Liver (tissue), 9 donors: ENCODE results near the gene MYBPC1. TPM values are rescaled to one million over a fixed set of nuclear protein-coding genes. Genes with fewer than 3 reads are reported as not detected.

Experiments
- DNase-seq: peaks from one replicate; pipeline ENCODE4 v3.0.0-alpha.2; 2017; ENCODE audit warnings: low spot score
- H3K27ac ChIP-seq, 2 donors: one replicate each; pipeline ENCODE4 v1.7.0; 2013; ENCODE audit warnings: inconsistent platforms in 2 of 2, low read length in 2 of 2, control low read depth in 1 of 2, low read depth in 1 of 2, mild to moderate bottlenecking in 1 of 2
- H3K27me3 ChIP-seq, 4 donors: one replicate each; pipeline versions ENCODE4 v1.6.1 to v1.7.0; 2013; ENCODE audit warnings: low read length in 3 of 4, inconsistent platforms in 1 of 4, mild to moderate bottlenecking in 1 of 4, moderate library complexity in 1 of 4; ENCODE audit not compliant: control insufficient read depth in 4 of 4, insufficient read depth in 4 of 4
- H3K36me3 ChIP-seq, 4 donors: one replicate each; pipeline versions ENCODE4 v1.6.1 to v1.7.0; 2013; ENCODE audit warnings: low read length in 3 of 4, mild to moderate bottlenecking in 3 of 4, low read depth in 1 of 4, moderate library complexity in 1 of 4; ENCODE audit not compliant: control insufficient read depth in 4 of 4, insufficient read depth in 3 of 4
- H3K4me1 ChIP-seq, 4 donors: one replicate each; pipeline versions ENCODE4 v1.6.1 to v1.7.0; 2013; ENCODE audit warnings: low read length in 3 of 4, mild to moderate bottlenecking in 3 of 4, moderate library complexity in 1 of 4; ENCODE audit not compliant: control insufficient read depth in 4 of 4, insufficient read depth in 4 of 4
- H3K4me3 ChIP-seq, 3 donors: one replicate each; pipeline versions ENCODE4 v1.6.1 to v1.7.0; 2013; ENCODE audit warnings: low read length in 3 of 3, control low read depth in 1 of 3, low read depth in 1 of 3, mild to moderate bottlenecking in 1 of 3
- H3K9ac ChIP-seq, 2 donors: one replicate each; pipeline ENCODE4 v1.7.0; 2013; ENCODE audit warnings: low read length in 2 of 2, mild to moderate bottlenecking in 2 of 2, moderate library complexity in 2 of 2, control low read depth in 1 of 2, low read depth in 1 of 2
- H3K9me3 ChIP-seq, 4 donors: one replicate each; pipeline versions ENCODE4 v1.6.1 to v1.7.0; 2013; ENCODE audit warnings: low read length in 3 of 4; ENCODE audit not compliant: control insufficient read depth in 4 of 4
- ATF3 ChIP-seq: IDR thresholded peaks from 2 replicates; pipeline ENCODE4 v1.6.1; 2016; ENCODE audit warnings: antibody characterized with exemption
- CTCF ChIP-seq: fragments of 150-350 bp; IDR thresholded peaks from 2 replicates; pipeline ENCODE4 v1.5.1; 2017; ENCODE audit warnings: improper control_type of control experiment, low read depth, low read length; ENCODE audit not compliant: missing input control
- FOXA2 ChIP-seq: IDR thresholded peaks from 2 replicates; pipeline ENCODE4 v1.6.1; 2016; ENCODE audit warnings: antibody characterized with exemption
- HNF4A ChIP-seq, 2 donors: conservative IDR thresholded peaks; 2 replicates each; pipeline ENCODE4 v1.6.1; 2016; ENCODE audit warnings: antibody characterized with exemption in 2 of 2, mild to moderate bottlenecking in 2 of 2
- JUND ChIP-seq, 2 donors: IDR thresholded peaks; 2 replicates each; pipeline ENCODE4 v1.6.1; 2016; ENCODE audit warnings: antibody characterized with exemption in 2 of 2
- MAX ChIP-seq: IDR thresholded peaks from 2 replicates; pipeline ENCODE4 v1.6.1; 2016; ENCODE audit warnings: antibody characterized with exemption
- NR2F2 ChIP-seq: IDR thresholded peaks from 2 replicates; pipeline ENCODE4 v1.6.1; 2016; ENCODE audit warnings: antibody characterized with exemption
- RAD21 ChIP-seq, 2 donors: IDR thresholded peaks; 2 replicates each; pipeline ENCODE4 v1.6.1; 2016; ENCODE audit warnings: antibody characterized with exemption in 2 of 2, mild to moderate bottlenecking in 2 of 2
- REST ChIP-seq: IDR thresholded peaks from 2 replicates; pipeline ENCODE4 v1.6.1; 2016; ENCODE audit warnings: antibody characterized with exemption, mild to moderate bottlenecking
- RXRA ChIP-seq, 2 donors: IDR thresholded peaks; 2 replicates each; pipeline ENCODE4 v1.6.1; 2017 to 2018; ENCODE audit warnings: antibody characterized with exemption in 2 of 2, mild to moderate bottlenecking in 1 of 2
- SP1 ChIP-seq: IDR thresholded peaks from 2 replicates; pipeline ENCODE4 v1.6.1; 2018; ENCODE audit warnings: antibody characterized with exemption, mild to moderate bottlenecking
- TAF1 ChIP-seq: conservative IDR thresholded peaks from 2 replicates; pipeline ENCODE4 v1.6.1; 2016; ENCODE audit warnings: antibody characterized with exemption, mild to moderate bottlenecking
- YY1 ChIP-seq: IDR thresholded peaks from 2 replicates; pipeline ENCODE4 v1.6.1; 2016; ENCODE audit warnings: antibody characterized with exemption, mild to moderate bottlenecking
- ZBTB33 ChIP-seq: IDR thresholded peaks from 2 replicates; pipeline ENCODE4 v1.6.1; 2016; ENCODE audit warnings: antibody characterized with exemption
- WGBS: extraction: QIAGEN DNeasy Blood & Tissue Kit; methylation state at CpG from one replicate; pipeline ENCODE4 v1.1.7; 2013; 5-methylcytosine and 5-hydroxymethylcytosine counted together
- polyA plus RNA-seq, 2 donors: library from polyadenylated mRNA; stranded (reverse) in 1 of 2; unstranded in 1 of 2; fragments of 200-250 nt in 1 of 2; fragments of >200 nt in 1 of 2; fragmentation: Nextera tagmentation in 1 of 2; extraction: Ambion mirVana in 1 of 2; gene quantifications; one replicate each; pipeline versions ENCODE4 v1.2.1 to v1.2.3, GENCODE V29; 2013 to 2015
- total RNA-seq, 2 donors: library from RNA; depleted of rRNA; stranded (reverse); fragments of >200 nt; gene quantifications; one replicate each; pipeline ENCODE4 v1.2.3, GENCODE V29; 2014
- donor health status: healthy.
- donor health status: healthy.
- donor health status: healthy.
- donor health status: healthy.
- donor health status: healthy.

MYBPC1 gene
- total and polyA plus RNA-seq, 4 donors = under 0.01 TPM; not detected in 3

- peak; percentile 41 to 42 for TF ChIP-seq HNF4A (conservative IDR thresholded peaks at IDR 0.05)
- peak; percentile 4 for TF ChIP-seq CTCF
- TF ChIP-seq NR2F2 = peak; percentile 10
- no peak for TF ChIP-seq ZBTB33
- Histone ChIP-seq H3K9me3 (peaks cover 0 to 3% (median 0%) of the 10 kb centered on the region in 4 donors), H3K9ac (peak within 1 kb of the TSS; percentile 84 to 91), H3K4me3 (peak within 1 kb of the TSS; percentile 74 to 99 (median 89)), H3K4me1 (peaks cover 4 to 44% (median 19%) of the 10 kb centered on the region in 4 donors), H3K27me3 (no peaks in the 10 kb centered on the region), H3K27ac (peak within 1 kb of the TSS; percentile 97 to 98), H3K36me3 (no peaks in the 10 kb centered on the region)
- peak; percentile 87 for DNase-seq
- WGBS = under 1% methylated on average over 80 of the region's 80 CpGs
Observed at GRCh38 chr12:101697197-101697929, 102.6 kb downstream of the MYBPC1 start, which contains the start of gene CHPT1. Gene CHPT1 (plus strand): TSS chr12:101697640. CDS start chr12:101697862, 222 bp downstream.

GRCh38 chr12:101697930-101698799 lies 103.4 kb downstream of the MYBPC1 start:
- Histone ChIP-seq H3K4me1 (peaks cover 4 to 40% (median 21%) of the 10 kb centered on the region in 4 donors), H3K27ac (peak overlapping the region; percentile 97 to 98)
- WGBS = under 1% methylated on average over 67 of the region's 67 CpGs

More at GRCh38 chr12:101697930-101698799, 103.4 kb downstream of the MYBPC1 start:
- H3K9ac ChIP-seq = peak overlapping the region; percentile 71 to 84
- H3K27me3 ChIP-seq = no peaks in the 10 kb centered on the region
- DNase-seq = peak; percentile 76
- H3K36me3 ChIP-seq = no peaks in the 10 kb centered on the region
- TF ChIP-seq ATF3 (no peak), TAF1 (peak; percentile 68), RXRA (IDR thresholded peaks at IDR 0.05) (peak; percentile 71 to 76), MAX (peak; percentile 39), YY1 (peak; percentile 86), JUND (IDR thresholded peaks at IDR 0.05) (peak in 1 of 2 donors; percentile 35), CTCF (no peak), ZBTB33 (peak; percentile 26), HNF4A (conservative IDR thresholded peaks at IDR 0.05) (peak; percentile 64 to 74), SP1 (peak; percentile 46), FOXA2 (no peak), RAD21 (IDR thresholded peaks at IDR 0.05) (peak in 1 of 2 donors; percentile 27), REST (peak; percentile 47)
- peaks cover 0 to 3% (median 0%) of the 10 kb centered on the region in 4 donors for H3K9me3 ChIP-seq
- H3K4me3 ChIP-seq = peak overlapping the region; percentile 74 to 99 (median 89)
